ENCODE measurements around the gene RAB7B.

RAB7B gene

DNA sequence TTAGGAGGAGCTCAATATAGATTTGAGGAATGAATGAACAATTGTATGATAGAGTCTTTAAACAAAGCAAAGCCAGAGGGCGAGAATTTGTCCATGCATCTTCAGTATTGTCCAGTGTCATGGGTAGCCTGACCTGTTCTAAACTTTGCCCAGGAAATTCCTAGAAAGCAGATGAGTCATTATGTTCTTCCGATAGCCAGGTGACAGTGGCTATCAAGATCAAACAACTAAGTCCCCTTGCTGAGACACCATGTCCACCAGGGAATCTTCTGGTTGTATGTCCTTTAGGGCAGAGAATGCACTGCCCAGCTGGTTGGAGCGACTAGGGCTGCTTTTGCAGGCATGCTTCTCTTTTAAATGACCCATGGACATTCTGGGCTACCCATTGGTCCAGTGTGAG lies 58.1 kb downstream of the RAB7B start:
- DNase-seq, result no peak

- no peak for DNase-seq
These were observed 58.7 kb downstream of the RAB7B start for GRCh38 chr1:205944525-205944924.

GRCh38 chr1:205943245-205943644 lies 60.0 kb downstream of the RAB7B start, which contains the start of gene SLC26A9:
Gene SLC26A9, minus strand, starts transcription at chr1:205943456. Its CDS starts 7,636 bp downstream, at chr1:205935820.
- no peak for DNase-seq

DNA sequence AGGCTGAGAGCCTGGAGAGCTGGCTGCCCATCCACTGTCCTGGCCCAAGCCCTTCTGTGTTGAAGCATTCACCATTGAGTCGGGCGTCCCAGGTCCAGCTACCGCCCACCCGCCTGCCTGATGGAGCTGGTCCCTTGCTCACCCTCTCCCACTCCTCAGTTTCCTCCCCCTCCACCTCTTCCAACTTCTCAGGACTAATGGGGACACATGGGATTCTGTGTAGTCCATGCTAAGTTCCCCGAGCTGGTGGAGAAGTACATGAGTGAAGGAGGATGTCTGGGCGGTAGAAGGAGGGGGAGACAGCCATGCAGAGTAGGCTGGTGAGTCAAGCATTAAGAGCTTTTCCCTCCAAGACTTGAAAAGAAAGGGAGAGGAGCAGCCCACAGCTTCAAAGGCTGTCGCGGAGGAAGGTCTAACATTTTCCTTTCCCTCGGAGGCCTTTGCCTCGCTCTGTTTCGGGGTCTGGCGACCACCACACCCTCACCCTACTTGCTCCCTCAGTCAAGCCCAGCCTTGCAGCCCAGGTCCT lies 60.5 kb downstream of the RAB7B start:
- DNase-seq, result no peak

- DNase-seq, result no peak
These were observed 62.5 kb downstream of the RAB7B start for GRCh38 chr1:205940710-205941109.

DNA sequence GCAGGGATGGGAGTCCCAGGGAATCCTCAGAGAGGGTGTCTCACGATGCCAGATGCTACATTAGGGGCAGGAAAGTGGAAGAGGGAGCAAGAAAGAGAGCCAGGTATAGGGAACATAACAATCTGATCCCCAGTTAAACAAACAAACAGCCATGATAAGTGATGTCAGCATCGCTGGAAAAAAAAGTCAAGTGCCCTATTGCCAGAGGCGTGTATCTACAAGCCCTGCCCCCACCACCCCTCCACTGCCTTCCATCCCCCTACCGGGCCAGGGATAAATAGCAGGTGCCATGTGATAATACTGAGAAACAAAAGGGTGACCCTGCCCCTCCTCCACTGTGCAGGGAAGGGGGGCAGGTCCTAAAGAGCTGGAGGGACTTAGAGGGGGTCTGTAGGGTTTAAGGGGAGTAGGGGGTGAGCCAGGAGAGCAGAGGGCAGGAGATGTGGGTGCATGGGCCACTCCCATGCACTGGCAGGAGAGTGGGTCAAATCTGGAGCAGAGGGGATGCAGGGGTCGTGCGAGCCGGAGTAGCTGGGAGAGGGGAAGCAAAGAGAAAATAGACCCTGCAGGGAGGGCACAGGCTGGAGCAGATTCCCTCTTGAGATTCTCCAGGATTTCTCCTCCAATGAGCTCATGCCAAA lies 63.4 kb downstream of the RAB7B start:
- DNase-seq, result no peak

DNA sequence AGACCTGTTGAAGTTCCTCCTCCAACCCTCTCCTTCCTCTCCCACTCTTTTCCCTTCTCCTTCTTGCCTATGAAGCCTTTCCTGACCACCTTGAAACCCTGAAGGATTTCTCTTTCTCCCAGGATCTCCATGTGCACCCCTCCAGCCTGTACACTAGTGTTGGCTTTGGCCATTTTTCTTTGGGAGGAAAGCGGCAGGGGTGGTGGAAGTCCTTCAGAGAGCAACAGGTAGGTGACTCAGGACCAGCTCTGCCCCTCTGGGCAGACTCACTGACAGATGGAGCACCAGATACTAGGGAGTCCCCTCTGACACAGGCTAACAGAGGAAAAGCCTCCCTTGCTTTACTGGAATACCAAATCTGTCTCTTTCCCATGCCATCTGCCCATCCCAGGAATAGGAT lies 64.5 kb downstream of the RAB7B start:
- no peak for DNase-seq

- no peak for DNase-seq
These were observed 66.2 kb downstream of the RAB7B start for GRCh38 chr1:205936846-205937586.

GRCh38 chr1:205936311-205936710 lies 66.9 kb downstream of the RAB7B start:
- DNase-seq, result no peak

- no peak for DNase-seq
These were observed 67.3 kb downstream of the RAB7B start for GRCh38 chr1:205935869-205936268.

- DNase-seq, result no peak
These were observed 68.4 kb downstream of the RAB7B start for GRCh38 chr1:205934788-205935187.

- DNase-seq, result no peak
These were observed 69.2 kb downstream of the RAB7B start for GRCh38 chr1:205933671-205934618.

- no peak for DNase-seq
These were observed 70.4 kb downstream of the RAB7B start for GRCh38 chr1:205932776-205933175.

DNA sequence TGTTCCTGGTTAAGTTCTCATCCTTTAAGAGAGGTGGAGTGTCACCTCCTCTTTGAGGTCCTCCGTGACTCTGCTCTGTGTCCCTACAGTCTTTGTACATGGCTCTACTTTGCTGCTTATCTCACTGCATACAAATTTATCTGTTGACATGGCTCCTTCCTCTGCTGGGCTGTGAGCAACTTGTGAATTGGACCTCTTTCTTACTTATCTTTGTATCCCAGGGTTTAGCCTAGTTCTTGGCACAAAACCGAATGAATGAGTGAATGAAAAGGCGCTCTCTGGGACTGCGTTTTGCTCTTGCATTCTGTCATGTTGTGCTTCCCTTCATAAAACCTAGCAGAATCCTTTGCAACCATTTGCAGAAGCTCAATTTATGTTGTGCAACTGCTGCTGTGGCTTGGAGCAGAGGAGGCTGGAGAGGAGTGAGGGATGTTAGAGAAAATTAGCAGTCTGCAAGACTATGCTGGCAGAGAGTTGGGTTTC lies 72.4 kb downstream of the RAB7B start:
- DNase-seq, result no peak

DNA sequence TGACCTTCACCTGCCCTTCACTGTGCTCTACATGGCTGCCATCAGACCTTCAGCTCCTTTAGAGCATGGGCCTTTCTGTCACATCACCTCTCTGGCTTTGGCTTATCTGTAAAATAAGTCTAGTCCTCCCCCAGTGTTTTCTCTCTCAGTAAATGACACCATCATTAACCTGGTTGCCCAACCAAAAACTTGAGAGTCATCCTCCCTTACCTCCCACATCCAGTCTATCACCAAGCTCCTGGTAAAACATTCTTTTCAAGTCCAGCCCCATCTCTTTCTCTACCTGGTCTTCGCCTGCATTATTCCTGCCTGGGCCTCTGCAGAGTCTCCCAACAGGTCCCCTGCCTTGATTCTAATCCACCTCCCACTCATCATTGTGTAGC lies 73.0 kb downstream of the RAB7B start:
- DNase-seq, result no peak

DNA sequence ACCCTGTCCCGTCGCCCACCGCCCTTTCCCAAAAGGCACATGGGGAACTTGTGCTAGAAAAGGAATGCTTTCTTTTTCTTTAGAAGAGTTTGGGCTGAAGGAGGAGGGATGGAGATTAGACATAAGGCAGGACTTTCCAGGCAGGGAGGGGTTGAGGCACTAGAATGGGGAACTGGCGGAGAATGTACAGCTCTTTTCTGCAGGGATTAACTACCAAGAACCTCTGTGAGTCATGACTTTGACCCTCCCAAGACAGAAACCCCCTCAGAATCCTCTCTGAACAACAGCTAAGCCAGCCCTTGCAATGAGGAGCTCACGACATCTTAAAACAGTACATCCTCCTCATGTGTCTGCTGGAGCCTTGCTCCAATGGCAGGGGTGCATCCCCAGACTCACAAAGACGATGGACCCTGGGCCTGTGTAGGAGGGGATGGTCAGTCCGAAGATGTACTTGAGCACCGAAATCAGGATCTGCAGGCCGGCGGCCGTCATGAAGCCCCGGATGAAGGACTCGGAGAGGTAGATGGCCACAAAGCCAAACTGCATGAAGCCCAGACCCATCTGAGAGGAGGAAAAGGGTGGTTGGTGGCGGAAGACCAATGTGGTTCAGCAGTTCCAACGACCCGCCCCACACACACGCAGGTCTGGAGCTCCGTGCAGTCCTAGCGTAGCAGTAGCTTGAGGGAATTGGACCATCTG lies 73.5 kb downstream of the RAB7B start:
- no peak for DNase-seq

GRCh38 chr1:205928317-205928716 lies 74.9 kb downstream of the RAB7B start:
- DNase-seq, result no peak

DNA sequence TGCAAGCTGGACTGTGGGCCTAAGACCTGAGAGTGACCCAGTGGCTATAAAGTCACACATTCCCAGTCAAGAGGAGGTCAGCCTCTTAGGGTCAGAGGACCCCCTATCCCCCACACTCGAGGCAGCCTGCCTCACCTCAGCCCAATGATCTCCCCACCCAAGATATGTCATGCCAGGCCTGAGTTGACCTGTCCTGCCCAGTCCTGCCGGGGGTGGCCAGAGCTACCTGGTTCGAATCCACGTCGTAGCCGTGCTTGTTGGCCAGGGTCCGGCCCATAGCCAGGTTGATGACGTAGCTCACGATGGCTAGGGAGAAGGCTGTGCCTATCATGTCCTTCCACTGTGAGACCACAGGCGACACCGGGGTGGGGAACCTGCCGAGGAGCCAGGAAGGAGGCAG lies 75.5 kb downstream of the RAB7B start:
- no peak for DNase-seq

DNA sequence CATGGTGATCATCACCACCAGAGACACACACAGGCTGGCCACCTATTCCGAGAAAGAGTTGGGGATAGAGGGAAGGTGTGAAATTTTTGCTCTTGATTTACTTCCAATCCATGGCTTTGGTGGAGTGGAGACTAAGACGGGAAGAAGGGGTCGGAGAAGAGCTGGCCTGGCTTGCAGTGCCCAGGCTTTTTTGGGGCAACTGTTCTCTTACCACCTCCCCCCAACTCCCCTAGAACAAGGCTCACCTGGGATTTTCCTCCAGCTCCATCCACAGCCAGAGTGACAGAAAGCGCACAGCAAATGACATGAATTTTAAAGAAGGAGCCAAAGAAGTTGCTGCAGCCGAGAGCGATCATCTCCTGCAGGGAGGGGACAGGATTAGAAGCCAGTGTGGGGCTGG lies 75.9 kb downstream of the RAB7B start:
- no peak for DNase-seq
